GM08714 (cell line): Measurements from ENCODE around the gene KRTAP4-6.
"Not testable (repeated sequence)": the region's sequence is repeated elsewhere in the genome, so short reads cannot be mapped to it uniquely, and the experiment has no call there.

ENCODE experiments used
- H3K4me3 ChIP-seq: fragments of 200-500 bp; sonication (Bioruptor generic); 2 replicates; pipeline ENCODE4 v1.5.1; 2014; ENCODE audit warnings: mild to moderate bottlenecking, low read length, inconsistent platforms
- ZNF274 ChIP-seq: IDR thresholded peaks from 2 replicates; pipeline ENCODE4 v1.6.1; 2012; ENCODE audit warnings: mild to moderate bottlenecking, low read depth, low read length

Gene KRTAP4-6

GRCh38 chr17:41140360-41141131, at the start of gene KRTAP4-6:
Gene KRTAP4-6, minus strand, starts transcription at chr17:41140544. Its CDS starts 57 bp downstream, at chr17:41140487.
- TF ChIP-seq ZNF274, result no peak
- no peak within 1 kb of the TSS for H3K4me3 ChIP-seq

DNA sequence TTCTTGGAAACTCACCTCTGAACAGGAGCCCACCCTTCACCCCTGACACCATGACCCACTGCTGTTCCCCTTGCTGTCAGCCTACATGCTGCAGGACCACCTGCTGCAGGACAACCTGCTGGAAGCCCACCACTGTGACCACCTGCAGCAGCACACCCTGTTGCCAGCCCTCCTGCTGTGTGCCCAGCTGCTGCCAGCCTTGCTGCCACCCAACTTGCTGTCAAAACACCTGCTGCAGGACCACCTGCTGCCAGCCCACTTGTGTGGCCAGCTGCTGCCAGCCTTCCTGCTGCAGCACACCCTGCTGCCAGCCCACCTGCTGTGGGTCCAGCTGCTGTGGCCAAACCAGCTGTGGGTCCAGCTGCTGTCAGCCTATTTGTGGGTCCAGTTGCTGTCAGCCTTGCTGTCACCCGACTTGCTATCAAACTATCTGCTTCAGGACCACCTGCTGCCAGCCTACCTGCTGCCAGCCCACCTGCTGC, 49.5 kb upstream of the KRTAP4-6 start, which contains the start of gene KRTAP9-1:
KRTAP9-1 (plus strand) TSS at position 51 of the 482 bp plus-strand sequence; CDS start at position 51, 0 bp downstream.
- not testable (repeated sequence) for H3K4me3 ChIP-seq

- H3K4me3 ChIP-seq, result no peak overlapping the region
- TF ChIP-seq ZNF274, result no peak
Measured at GRCh38 chr17:41186872-41187271, 46.5 kb upstream of the KRTAP4-6 start.

DNA sequence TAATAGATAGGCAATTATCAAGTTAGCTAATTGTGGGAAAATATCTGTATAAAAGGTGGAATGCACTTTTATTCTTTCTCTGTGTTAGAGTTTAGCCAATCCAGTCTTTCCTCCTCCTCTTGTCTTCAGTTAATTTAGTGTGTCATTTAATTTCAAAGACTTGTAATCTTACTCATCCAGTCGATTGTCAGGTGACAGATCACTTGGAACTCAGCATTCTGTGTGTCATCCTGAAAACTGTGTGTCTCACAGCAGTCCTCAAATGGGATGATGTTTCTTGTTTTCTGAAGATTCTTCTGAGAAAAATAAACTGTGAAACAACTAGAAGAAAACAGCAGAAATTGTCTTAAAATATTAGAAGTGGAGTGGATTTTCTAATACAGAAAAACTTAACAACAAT, 44.7 kb upstream of the KRTAP4-6 start:
- TF ChIP-seq ZNF274, result no peak

DNA sequence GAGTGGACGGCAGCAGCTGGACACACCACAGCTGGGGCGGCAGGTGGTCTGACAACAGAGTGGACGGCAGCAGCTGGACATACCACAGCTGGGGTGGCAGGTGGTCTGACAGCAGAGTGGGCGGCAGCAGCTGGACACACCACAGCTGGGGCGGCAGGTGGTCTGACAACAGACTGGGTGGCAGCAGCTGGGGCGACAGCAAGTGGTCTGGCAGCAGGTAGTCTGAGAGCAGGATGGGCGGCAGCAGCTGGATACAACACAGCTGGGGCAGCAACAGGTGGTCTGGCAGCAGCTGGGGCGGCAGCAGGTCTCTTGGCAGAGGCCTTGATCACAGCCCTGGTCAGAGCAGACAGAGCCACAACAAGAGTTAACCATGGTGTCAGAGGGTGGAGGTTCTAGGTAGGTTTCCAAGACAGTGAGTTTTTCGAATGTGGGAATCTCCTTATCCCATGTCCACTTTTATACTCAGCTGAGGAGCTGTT, 44.2 kb upstream of the KRTAP4-6 start, which contains the start of gene KRTAP4-1:
KRTAP4-1 (minus strand) TSS at position 432 of the 482 bp plus-strand sequence; CDS start at position 375, 57 bp downstream.
- TF ChIP-seq ZNF274, result no peak
- H3K4me3 ChIP-seq, result no peak within 1 kb of the TSS

More for the DNA sequence above, 44.7 kb upstream of the KRTAP4-6 start:
- no peak overlapping the region for H3K4me3 ChIP-seq

GRCh38 chr17:41178843-41179616, 38.7 kb upstream of the KRTAP4-6 start:
- TF ChIP-seq ZNF274, result no peak
- no peak overlapping the region for H3K4me3 ChIP-seq

GRCh38 chr17:41178341-41178740, 38.0 kb upstream of the KRTAP4-6 start:
- no peak for TF ChIP-seq ZNF274
- no peak overlapping the region for H3K4me3 ChIP-seq

DNA sequence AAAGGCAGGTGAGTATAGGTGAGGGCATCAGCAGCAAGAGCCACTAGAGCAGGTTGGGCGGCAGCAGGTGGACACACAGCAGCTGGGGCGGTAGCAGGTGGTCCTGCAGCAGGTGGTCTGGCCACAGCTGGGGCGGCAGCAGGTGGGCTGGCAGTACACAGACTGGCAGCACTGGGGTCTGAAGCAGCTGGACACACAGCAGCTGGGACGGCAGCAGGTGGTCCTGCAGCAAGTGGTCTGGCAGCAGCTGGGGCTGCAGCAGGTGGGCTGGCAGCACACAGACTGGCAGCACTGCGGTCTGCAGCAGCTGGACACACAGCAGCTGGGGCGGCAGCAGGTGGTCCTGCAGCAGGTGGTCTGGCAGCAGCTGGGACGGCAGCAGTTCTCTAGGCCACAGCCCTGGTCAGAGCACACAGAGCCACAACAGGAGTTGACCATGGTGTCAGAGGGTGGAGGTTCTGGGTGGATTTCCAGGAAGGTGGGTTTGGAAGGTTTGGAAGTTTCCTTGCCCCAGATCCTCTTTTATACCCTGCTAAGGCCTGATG, 37.5 kb upstream of the KRTAP4-6 start, which contains the start of gene KRTAP4-2:
KRTAP4-2 (minus strand) TSS at position 495 of the 545 bp plus-strand sequence; CDS start at position 438, 57 bp downstream.
- no peak for TF ChIP-seq ZNF274
- no peak within 1 kb of the TSS for H3K4me3 ChIP-seq

DNA sequence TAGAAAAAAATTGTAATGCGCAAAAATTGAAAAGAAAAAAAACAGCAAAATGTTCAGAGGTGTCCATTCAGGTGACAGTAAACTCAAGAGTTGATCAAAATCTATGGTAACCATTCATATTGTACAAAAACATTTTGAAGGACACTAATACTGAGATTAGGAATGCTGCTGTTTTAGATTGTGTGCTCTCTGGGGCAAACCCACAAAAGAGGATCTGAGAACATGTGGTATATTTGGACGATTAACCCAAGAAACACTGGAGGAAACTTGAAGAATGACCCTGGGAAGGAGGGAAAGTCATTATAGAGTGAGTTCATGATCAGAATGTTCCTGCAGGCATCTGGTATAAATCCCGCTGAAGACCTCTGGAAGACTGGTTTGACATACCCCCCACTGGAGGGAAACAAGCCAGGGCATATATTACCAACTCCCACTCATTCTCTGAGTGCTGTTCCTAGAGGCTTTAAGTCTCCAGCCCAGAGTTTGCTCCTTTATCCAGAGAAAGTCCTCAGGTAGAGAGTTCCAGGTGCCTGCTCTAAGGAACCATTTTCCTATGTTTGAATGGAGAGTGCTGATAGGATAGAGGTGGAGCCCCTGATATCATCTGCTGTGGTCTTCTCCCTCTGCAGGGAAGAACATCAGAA, 36.5 kb upstream of the KRTAP4-6 start:
- TF ChIP-seq ZNF274, result no peak
- no peak overlapping the region for H3K4me3 ChIP-seq

DNA sequence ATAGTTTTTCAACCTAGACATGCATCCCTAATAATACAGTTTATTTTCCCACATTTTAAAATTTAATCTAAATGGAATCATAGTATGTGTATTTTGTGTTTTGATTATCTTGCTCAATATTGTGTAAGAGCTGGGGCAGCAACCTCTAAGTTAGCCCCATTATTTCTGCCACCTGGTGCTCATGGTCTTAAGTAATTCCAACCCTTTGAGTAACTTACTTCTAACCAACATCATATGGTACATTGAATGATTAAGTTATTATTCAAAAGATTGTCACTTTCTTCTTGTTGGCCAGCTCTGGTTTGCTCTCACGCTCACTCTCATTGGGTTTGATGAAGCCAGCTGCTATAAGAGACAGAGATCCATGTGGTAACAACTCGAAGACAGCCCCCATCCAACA, 31.5 kb upstream of the KRTAP4-6 start:
- no peak overlapping the region for H3K4me3 ChIP-seq
- TF ChIP-seq ZNF274, result no peak

DNA sequence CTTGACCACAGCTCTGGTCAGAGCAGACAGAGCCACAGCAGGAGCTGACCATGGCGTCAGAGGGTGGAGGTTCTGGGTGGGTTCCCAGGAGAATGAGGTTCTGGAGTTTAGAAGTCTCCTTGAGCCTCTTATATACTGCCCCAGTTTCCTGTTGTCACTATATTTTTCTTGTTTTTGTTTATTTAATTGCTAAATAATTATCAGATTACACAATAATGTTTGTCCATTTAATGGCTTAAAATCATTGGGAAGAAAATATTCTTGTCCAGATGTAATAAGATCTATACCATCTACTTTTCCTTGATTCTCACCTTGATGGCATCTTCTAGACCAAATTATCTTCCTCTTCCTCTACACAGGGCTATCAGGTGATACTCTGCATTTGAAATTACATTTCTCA, 27.8 kb upstream of the KRTAP4-6 start, which contains the start of gene KRTAP4-3:
KRTAP4-3 (minus strand) TSS at position 101 of the 400 bp plus-strand sequence; CDS start at position 52, 49 bp downstream.
- no peak for TF ChIP-seq ZNF274
- H3K4me3 ChIP-seq, result no peak within 1 kb of the TSS

- H3K4me3 ChIP-seq, result no peak overlapping the region
- no peak for TF ChIP-seq ZNF274
Measured at GRCh38 chr17:41167561-41167960, 27.2 kb upstream of the KRTAP4-6 start.

- H3K4me3 ChIP-seq, result no peak overlapping the region
- no peak for TF ChIP-seq ZNF274
Measured at GRCh38 chr17:41163828-41164227, 23.5 kb upstream of the KRTAP4-6 start.
